HG03159 (cell line): ENCODE results near the gene CC2D1A.

Source experiments
- ATAC-seq: cut with Tn5 transposase; IDR thresholded peaks from one replicate; pipeline ENCODE4 v1.9.1; 2021; ENCODE audit warnings: mild to moderate bottlenecking, moderate library complexity; ENCODE audit not compliant: unreplicated experiment

The CC2D1A gene

GRCh38 chr19:13934785-13935109, 28.7 kb downstream of the CC2D1A start:
- ATAC-seq = no peak

- ATAC-seq = no peak
These were observed 29.9 kb downstream of the CC2D1A start for GRCh38 chr19:13935765-13936510.

- no peak for ATAC-seq
These were observed 31.7 kb downstream of the CC2D1A start for GRCh38 chr19:13937479-13938300.

- ATAC-seq = no peak
These were observed 32.5 kb downstream of the CC2D1A start, which contains the start of gene PODNL1 for GRCh38 chr19:13938301-13939064. Gene PODNL1 (minus strand): TSS chr19:13938417. CDS start chr19:13938181, 236 bp downstream.

- no peak for ATAC-seq
These were observed 36.2 kb downstream of the CC2D1A start for GRCh38 chr19:13942023-13942684.

- ATAC-seq = no peak
These were observed 40.4 kb downstream of the CC2D1A start for GRCh38 chr19:13946414-13946813.

GRCh38 chr19:13951043-13951442, 45.0 kb downstream of the CC2D1A start:
- no peak for ATAC-seq

- ATAC-seq = no peak
These were observed 45.8 kb downstream of the CC2D1A start for GRCh38 chr19:13951799-13952153.

GRCh38 chr19:13952154-13952930, 46.3 kb downstream of the CC2D1A start, which contains the start of gene DCAF15:
Gene DCAF15 (plus strand): TSS chr19:13952509. CDS start chr19:13952513, 4 bp downstream.
- ATAC-seq = peak; percentile 97

- ATAC-seq = no peak
These were observed 47.0 kb downstream of the CC2D1A start for GRCh38 chr19:13952931-13953531.

GRCh38 chr19:13954185-13954584, 48.2 kb downstream of the CC2D1A start:
- no peak for ATAC-seq

GRCh38 chr19:13955662-13956364, 49.8 kb downstream of the CC2D1A start:
- ATAC-seq = no peak

GRCh38 chr19:13956365-13956744, 50.4 kb downstream of the CC2D1A start:
- ATAC-seq = no peak

- no peak for ATAC-seq
These were observed 51.0 kb downstream of the CC2D1A start for GRCh38 chr19:13957051-13957450.

- ATAC-seq = no peak
These were observed 52.0 kb downstream of the CC2D1A start for GRCh38 chr19:13958043-13958442.

- no peak for ATAC-seq
These were observed 53.4 kb downstream of the CC2D1A start for GRCh38 chr19:13959141-13959961.

- no peak for ATAC-seq
These were observed 54.2 kb downstream of the CC2D1A start for GRCh38 chr19:13959962-13960862.
